ENCODE data around the gene SLC24A3.

The SLC24A3 gene

DNA sequence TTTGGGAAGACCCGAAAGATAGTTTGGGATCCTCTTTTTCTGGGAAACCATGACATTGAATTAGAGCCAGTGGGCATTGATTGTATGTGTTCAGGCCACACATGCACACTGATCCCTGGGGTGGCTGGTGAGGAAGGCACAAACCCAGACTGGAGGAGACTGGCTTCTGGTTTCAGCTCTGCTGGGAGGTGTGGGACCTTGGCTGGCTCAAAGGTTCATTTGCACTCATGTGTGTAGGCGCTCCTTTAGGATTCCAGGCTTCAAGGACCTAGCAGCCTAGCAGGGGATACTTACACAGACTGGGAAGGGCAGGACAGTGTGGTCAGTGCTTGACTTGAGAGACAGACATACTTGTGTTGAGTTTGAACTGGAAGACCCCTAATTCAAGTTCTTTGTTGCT lies 552.8 kb downstream of the SLC24A3 start:
- Histone ChIP-seq H3K4me3 (ENCODE audit: low read depth, low read length) (no peak overlapping the region), H3K36me3 (ENCODE audit: control insufficient read depth in 2 of 2, insufficient read depth in 1 of 2, low read length in 2 of 2) (no peaks in the 10 kb centered on the region), H3K4me1 (ENCODE audit: control insufficient read depth, insufficient read depth, low read length) (0 out of 2 replicates have a peak, but pooled peaks cover 3% of the 10 kb centered on the region), H3K9me3 (ENCODE audit: control insufficient read depth, insufficient read depth, low read depth, low read length) (no peaks in the 10 kb centered on the region), H3K27ac (ENCODE audit: extremely low read depth, low read depth, low read length) (no peak overlapping the region)
- no peak for TF ChIP-seq ZNF302 (tag by site-specific recombination; IDR thresholded peaks at IDR 0.05; ENCODE audit: low read depth)
- TF ChIP-seq, protein P1, sequence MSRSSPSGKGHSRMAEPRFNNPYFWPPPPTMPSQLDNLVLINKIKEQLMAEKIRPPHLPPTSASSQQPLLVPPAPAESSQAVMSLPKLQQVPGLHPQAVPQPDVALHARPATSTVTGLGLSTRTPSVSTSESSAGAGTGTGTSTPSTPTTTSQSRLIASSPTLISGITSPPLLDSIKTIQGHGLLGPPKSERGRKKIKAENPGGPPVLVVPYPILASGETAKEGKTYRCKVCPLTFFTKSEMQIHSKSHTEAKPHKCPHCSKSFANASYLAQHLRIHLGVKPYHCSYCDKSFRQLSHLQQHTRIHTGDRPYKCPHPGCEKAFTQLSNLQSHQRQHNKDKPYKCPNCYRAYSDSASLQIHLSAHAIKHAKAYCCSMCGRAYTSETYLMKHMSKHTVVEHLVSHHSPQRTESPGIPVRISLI (tag by site-specific recombination; IDR thresholded peaks at IDR 0.05), result no peak
- TF ChIP-seq, protein P2, sequence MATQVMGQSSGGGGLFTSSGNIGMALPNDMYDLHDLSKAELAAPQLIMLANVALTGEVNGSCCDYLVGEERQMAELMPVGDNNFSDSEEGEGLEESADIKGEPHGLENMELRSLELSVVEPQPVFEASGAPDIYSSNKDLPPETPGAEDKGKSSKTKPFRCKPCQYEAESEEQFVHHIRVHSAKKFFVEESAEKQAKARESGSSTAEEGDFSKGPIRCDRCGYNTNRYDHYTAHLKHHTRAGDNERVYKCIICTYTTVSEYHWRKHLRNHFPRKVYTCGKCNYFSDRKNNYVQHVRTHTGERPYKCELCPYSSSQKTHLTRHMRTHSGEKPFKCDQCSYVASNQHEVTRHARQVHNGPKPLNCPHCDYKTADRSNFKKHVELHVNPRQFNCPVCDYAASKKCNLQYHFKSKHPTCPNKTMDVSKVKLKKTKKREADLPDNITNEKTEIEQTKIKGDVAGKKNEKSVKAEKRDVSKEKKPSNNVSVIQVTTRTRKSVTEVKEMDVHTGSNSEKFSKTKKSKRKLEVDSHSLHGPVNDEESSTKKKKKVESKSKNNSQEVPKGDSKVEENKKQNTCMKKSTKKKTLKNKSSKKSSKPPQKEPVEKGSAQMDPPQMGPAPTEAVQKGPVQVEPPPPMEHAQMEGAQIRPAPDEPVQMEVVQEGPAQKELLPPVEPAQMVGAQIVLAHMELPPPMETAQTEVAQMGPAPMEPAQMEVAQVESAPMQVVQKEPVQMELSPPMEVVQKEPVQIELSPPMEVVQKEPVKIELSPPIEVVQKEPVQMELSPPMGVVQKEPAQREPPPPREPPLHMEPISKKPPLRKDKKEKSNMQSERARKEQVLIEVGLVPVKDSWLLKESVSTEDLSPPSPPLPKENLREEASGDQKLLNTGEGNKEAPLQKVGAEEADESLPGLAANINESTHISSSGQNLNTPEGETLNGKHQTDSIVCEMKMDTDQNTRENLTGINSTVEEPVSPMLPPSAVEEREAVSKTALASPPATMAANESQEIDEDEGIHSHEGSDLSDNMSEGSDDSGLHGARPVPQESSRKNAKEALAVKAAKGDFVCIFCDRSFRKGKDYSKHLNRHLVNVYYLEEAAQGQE (tag by site-specific recombination; IDR thresholded peaks at IDR 0.05), result no peak
- TF ChIP-seq, protein P3, sequence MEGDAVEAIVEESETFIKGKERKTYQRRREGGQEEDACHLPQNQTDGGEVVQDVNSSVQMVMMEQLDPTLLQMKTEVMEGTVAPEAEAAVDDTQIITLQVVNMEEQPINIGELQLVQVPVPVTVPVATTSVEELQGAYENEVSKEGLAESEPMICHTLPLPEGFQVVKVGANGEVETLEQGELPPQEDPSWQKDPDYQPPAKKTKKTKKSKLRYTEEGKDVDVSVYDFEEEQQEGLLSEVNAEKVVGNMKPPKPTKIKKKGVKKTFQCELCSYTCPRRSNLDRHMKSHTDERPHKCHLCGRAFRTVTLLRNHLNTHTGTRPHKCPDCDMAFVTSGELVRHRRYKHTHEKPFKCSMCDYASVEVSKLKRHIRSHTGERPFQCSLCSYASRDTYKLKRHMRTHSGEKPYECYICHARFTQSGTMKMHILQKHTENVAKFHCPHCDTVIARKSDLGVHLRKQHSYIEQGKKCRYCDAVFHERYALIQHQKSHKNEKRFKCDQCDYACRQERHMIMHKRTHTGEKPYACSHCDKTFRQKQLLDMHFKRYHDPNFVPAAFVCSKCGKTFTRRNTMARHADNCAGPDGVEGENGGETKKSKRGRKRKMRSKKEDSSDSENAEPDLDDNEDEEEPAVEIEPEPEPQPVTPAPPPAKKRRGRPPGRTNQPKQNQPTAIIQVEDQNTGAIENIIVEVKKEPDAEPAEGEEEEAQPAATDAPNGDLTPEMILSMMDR (tag by site-specific recombination; IDR thresholded peaks at IDR 0.05), result no peak
- TF ChIP-seq ZSCAN16 (tag by site-specific recombination; IDR thresholded peaks at IDR 0.05), result no peak
- no peak for TF ChIP-seq ZNF19 (tag by site-specific recombination; IDR thresholded peaks at IDR 0.05; ENCODE audit: low read depth)
- TF ChIP-seq MZF1 (tag by site-specific recombination; IDR thresholded peaks at IDR 0.05; ENCODE audit: borderline replicate concordance), result no peak
- TF ChIP-seq, protein P4, sequence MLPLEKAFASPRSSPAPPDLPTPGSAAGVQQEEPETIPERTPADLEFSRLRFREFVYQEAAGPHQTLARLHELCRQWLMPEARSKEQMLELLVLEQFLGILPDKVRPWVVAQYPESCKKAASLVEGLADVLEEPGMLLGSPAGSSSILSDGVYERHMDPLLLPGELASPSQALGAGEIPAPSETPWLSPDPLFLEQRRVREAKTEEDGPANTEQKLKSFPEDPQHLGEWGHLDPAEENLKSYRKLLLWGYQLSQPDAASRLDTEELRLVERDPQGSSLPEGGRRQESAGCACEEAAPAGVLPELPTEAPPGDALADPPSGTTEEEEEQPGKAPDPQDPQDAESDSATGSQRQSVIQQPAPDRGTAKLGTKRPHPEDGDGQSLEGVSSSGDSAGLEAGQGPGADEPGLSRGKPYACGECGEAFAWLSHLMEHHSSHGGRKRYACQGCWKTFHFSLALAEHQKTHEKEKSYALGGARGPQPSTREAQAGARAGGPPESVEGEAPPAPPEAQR (tag by site-specific recombination; IDR thresholded peaks at IDR 0.05), result no peak
- TF ChIP-seq ZNF37A (tag by site-specific recombination; IDR thresholded peaks at IDR 0.05), result no peak
- no peak for TF ChIP-seq KLF10 (tag by site-specific recombination; IDR thresholded peaks at IDR 0.05)
- POLR2A ChIA-PET, result interaction anchor here (0.5 kb wide), 1 partner anchor 255 kb away, joined by 8 read pairs; no protein-coding TSS in a partner anchor
- CTCF ChIA-PET, result no interaction called here

DNA sequence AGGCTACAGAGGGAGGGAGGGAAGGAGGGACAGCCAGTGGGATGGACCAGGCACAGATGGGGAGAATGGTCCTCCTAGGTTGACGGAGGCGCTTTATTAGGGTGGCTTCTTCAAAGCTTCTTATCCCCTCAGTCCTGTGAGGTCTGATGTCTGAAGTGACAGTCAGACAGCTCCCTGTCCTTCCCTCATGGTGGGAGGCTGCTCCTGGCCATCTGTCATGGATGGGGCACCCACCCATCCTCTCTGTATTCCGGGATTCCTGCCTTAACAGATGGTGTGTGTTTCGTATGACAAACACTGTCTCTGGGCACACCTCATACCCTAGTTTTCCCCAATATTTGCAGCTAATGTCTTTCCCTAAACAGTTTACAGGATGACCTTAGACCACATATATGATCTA lies 553.5 kb downstream of the SLC24A3 start:
- no peak overlapping the region for H3K4me3 ChIP-seq (ENCODE audit: low read depth, low read length)
- H3K4me1 ChIP-seq (ENCODE audit: control insufficient read depth, insufficient read depth, low read length), result 0 out of 2 replicates have a peak, but pooled peaks cover 3% of the 10 kb centered on the region
- H3K36me3 ChIP-seq (ENCODE audit: control insufficient read depth in 2 of 2, insufficient read depth in 1 of 2, low read length in 2 of 2), result no peaks in the 10 kb centered on the region
- no peaks in the 10 kb centered on the region for H3K9me3 ChIP-seq (ENCODE audit: control insufficient read depth, insufficient read depth, low read depth, low read length)
- ChIA-PET CTCF (interaction anchor here (0.5 kb wide), 1 partner anchor 1753 kb away, joined by 3 read pairs; no protein-coding TSS in a partner anchor), POLR2A (interaction anchor here (0.5 kb wide), 1 partner anchor 255 kb away, joined by 8 read pairs; no protein-coding TSS in a partner anchor)
- TF ChIP-seq ZNF175 (tag by site-specific recombination; IDR thresholded peaks at IDR 0.05) (no peak), ZNF514 (tag by site-specific recombination; IDR thresholded peaks at IDR 0.05) (no peak), ZNF624 (tag by site-specific recombination; IDR thresholded peaks at IDR 0.05) (no peak), ZNF324 (tag by site-specific recombination; IDR thresholded peaks at IDR 0.05) (no peak), ZNF785 (tag by site-specific recombination; IDR thresholded peaks at IDR 0.05) (no peak), KLF10 (tag by site-specific recombination; IDR thresholded peaks at IDR 0.05) (no peak), ZNF366 (tag by site-specific recombination; conservative IDR thresholded peaks at IDR 0.05) (no peak), KLF8 (tag by site-specific recombination; IDR thresholded peaks at IDR 0.05) (no peak), ZNF529 (tag by site-specific recombination; IDR thresholded peaks at IDR 0.05; ENCODE audit: insufficient replicate concordance) (no peak), HOXA7 (CRISPR knock-in tag; IDR thresholded peaks at IDR 0.05; ENCODE audit: borderline replicate concordance) (no peak)
- H3K27ac ChIP-seq (ENCODE audit: extremely low read depth, low read depth, low read length), result no peak overlapping the region
